ENCODE measurements around the gene TBC1D17.

GRCh38 chr19:49862391-49863253 lies 14.9 kb upstream of the TBC1D17 start:
- TF ChIP-seq, protein P1, sequence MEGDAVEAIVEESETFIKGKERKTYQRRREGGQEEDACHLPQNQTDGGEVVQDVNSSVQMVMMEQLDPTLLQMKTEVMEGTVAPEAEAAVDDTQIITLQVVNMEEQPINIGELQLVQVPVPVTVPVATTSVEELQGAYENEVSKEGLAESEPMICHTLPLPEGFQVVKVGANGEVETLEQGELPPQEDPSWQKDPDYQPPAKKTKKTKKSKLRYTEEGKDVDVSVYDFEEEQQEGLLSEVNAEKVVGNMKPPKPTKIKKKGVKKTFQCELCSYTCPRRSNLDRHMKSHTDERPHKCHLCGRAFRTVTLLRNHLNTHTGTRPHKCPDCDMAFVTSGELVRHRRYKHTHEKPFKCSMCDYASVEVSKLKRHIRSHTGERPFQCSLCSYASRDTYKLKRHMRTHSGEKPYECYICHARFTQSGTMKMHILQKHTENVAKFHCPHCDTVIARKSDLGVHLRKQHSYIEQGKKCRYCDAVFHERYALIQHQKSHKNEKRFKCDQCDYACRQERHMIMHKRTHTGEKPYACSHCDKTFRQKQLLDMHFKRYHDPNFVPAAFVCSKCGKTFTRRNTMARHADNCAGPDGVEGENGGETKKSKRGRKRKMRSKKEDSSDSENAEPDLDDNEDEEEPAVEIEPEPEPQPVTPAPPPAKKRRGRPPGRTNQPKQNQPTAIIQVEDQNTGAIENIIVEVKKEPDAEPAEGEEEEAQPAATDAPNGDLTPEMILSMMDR (IDR thresholded peaks at IDR 0.05 in 8 of 11, conservative IDR thresholded peaks at IDR 0.05 in 3 of 11) = no peak
- TF ChIP-seq POLR2A (IDR thresholded peaks at IDR 0.05) = no peak
- peak in 1 of 3 donors; percentile 31 for TF ChIP-seq POLR2AphosphoS5 (IDR thresholded peaks at IDR 0.05)
